Activated effector memory CD4-positive, alpha-beta T cell treated with Interleukin-2 at 50 U/mL for 16 hours (primary cell): Measurements from ENCODE around the gene ARL5A.

Experiments used
- DNase-seq: peaks from one replicate; pipeline ENCODE4 v3.0.0-alpha.2; 2020

Gene ARL5A

GRCh38 chr2:151765760-151766410 is 62.3 kb downstream of the ARL5A start:
- DNase-seq: no peak

- DNase-seq: no peak
Observed at GRCh38 chr2:151762694-151763093, 65.5 kb downstream of the ARL5A start.

- DNase-seq: no peak
Observed at GRCh38 chr2:151761687-151762086, 66.5 kb downstream of the ARL5A start.

GRCh38 chr2:151761193-151761592 is 67.0 kb downstream of the ARL5A start:
- DNase-seq: no peak

- DNase-seq: no peak
Observed at GRCh38 chr2:151760139-151760650, 68.0 kb downstream of the ARL5A start.

- no peak for DNase-seq
Observed at GRCh38 chr2:151758744-151759143, 69.5 kb downstream of the ARL5A start.

- no peak for DNase-seq
Observed at GRCh38 chr2:151757861-151758260, 70.4 kb downstream of the ARL5A start.

GRCh38 chr2:151756820-151757219 is 71.4 kb downstream of the ARL5A start:
- no peak for DNase-seq

GRCh38 chr2:151754253-151754897 is 73.8 kb downstream of the ARL5A start:
- DNase-seq: no peak

- no peak for DNase-seq
Observed at GRCh38 chr2:151753540-151753939, 74.7 kb downstream of the ARL5A start.
